Sigmoid colon (tissue), 7 donors: ENCODE measurements around the gene CFAP91. TPM values are rescaled to one million over a fixed set of nuclear protein-coding genes. Genes with fewer than 3 reads are reported as not detected.

Source experiments
- polyA plus RNA-seq, 3 donors: library from polyadenylated mRNA; stranded (reverse); fragments of 200-250 nt; gene quantifications; one replicate each; pipeline ENCODE4 v1.2.3, GENCODE V29; 2013
- total RNA-seq, 4 donors: library from RNA; depleted of rRNA; stranded (reverse); fragments of >200 nt; gene quantifications; one replicate each; pipeline ENCODE4 v1.1.0, GENCODE V29; 2016
- donor health status: healthy with polysubstance abuse.
- donor health status: Bipolar disorder and iron deficiency.
- donor health status: healthy.

The CFAP91 gene
- total and polyA plus RNA-seq, 7 donors, result 0.39 to 11.8 (median 1.4) TPM

Other genes starting within 250 kb of the CFAP91 start
- gene TMEM39A, start 239.4 kb upstream of the CFAP91 start, total RNA-seq, result 10 to 100 TPM; 14.8 to 48.5 (median 20.1) TPM
- gene TMEM39A, start 239.4 kb upstream of the CFAP91 start, polyA plus RNA-seq, result 1 to 10 TPM; 1.4 to 9.4 (median 6.0) TPM
- gene POGLUT1, start 234.1 kb upstream of the CFAP91 start, total RNA-seq, result 10 to 100 TPM; 10.0 to 14.1 (median 11.4) TPM
- gene POGLUT1, start 234.1 kb upstream of the CFAP91 start, polyA plus RNA-seq, result 1 to 10 TPM; 2.4 to 8.3 (median 3.7) TPM
- 10 to 100 TPM; 37.6 to 59.6 (median 53.1) TPM for gene TIMMDC1, start 204.5 kb upstream of the CFAP91 start, total RNA-seq
- 10 to 100 TPM; 51.7 to 77.2 (median 63.8) TPM for gene TIMMDC1, start 204.5 kb upstream of the CFAP91 start, polyA plus RNA-seq
- gene CD80, start 143.4 kb upstream of the CFAP91 start, total RNA-seq, result 1 to 10 TPM in 1 of 4 donors, under 1 TPM in 1, not detected in 2; 0.27 to 2.2 TPM
- gene CD80, start 143.4 kb upstream of the CFAP91 start, polyA plus RNA-seq, result 1 to 10 TPM in 2 of 3 donors, not detected in 1; 1.2 to 2.0 TPM
- 10 to 100 TPM in 1 of 4 donors, 1 to 10 TPM in 3; 6.3 to 11.6 (median 9.7) TPM for gene ADPRH, start 123.5 kb upstream of the CFAP91 start, total RNA-seq
- 1 to 10 TPM; 1.2 to 7.2 (median 2.8) TPM for gene ADPRH, start 123.5 kb upstream of the CFAP91 start, polyA plus RNA-seq
- 1 to 10 TPM; 1.2 to 4.6 (median 2.1) TPM for gene PLA1A, start 105.1 kb upstream of the CFAP91 start, total RNA-seq
- 1 to 10 TPM in 1 of 3 donors, under 1 TPM in 1, not detected in 1; 0.69 to 2.9 TPM for gene PLA1A, start 105.1 kb upstream of the CFAP91 start, polyA plus RNA-seq
- 100 to 1,000 TPM in 3 of 4 donors, 10 to 100 TPM in 1; 86.6 to 203 (median 169) TPM for gene POPDC2, start 42.4 kb upstream of the CFAP91 start, total RNA-seq
- 10 to 100 TPM in 1 of 3 donors, 1 to 10 TPM in 2; 1.2 to 13.1 (median 3.6) TPM for gene POPDC2, start 42.4 kb upstream of the CFAP91 start, polyA plus RNA-seq
- gene COX17, start 25.6 kb upstream of the CFAP91 start, total RNA-seq, result 10 to 100 TPM; 19.0 to 61.4 (median 42.4) TPM
- gene COX17, start 25.6 kb upstream of the CFAP91 start, polyA plus RNA-seq, result 100 to 1,000 TPM; 125 to 267 (median 241) TPM
- gene NR1I2, start 79.1 kb downstream of the CFAP91 start, total RNA-seq, result 1 to 10 TPM in 1 of 4 donors, under 1 TPM in 1, not detected in 2; 0.54 to 1.1 TPM
- 10 to 100 TPM; 33.6 to 50.6 (median 39.6) TPM for gene NR1I2, start 79.1 kb downstream of the CFAP91 start, polyA plus RNA-seq